ENCODE results near the gene PRRC2A. TPM values are rescaled to one million over a fixed set of nuclear protein-coding genes. Genes with fewer than 3 reads are reported as not detected.

PRRC2A gene
- total RNA-seq, 1 donor from 2014 or later = 235 TPM

GRCh38 chr6:31619805-31620585, 520 bp upstream of the PRRC2A start:
- no peaks in the 10 kb centered on the region for H3K9me3 Mint-ChIP-seq
- peaks cover 35% of the 10 kb centered on the region for H3K4me1 Mint-ChIP-seq (ENCODE audit: unreplicated experiment)
- H3K36me3 Mint-ChIP-seq = peaks cover 16% of the 10 kb centered on the region
- no peaks in the 10 kb centered on the region for H3K27me3 Mint-ChIP-seq
- peak overlapping the region; percentile 93 for H3K4me3 Mint-ChIP-seq
- DNase-seq (ENCODE audit: extremely low spot score, unreplicated experiment) = peak; percentile 93
- H3K27ac Mint-ChIP-seq = peak overlapping the region; percentile 100
- TF ChIP-seq, protein P1, sequence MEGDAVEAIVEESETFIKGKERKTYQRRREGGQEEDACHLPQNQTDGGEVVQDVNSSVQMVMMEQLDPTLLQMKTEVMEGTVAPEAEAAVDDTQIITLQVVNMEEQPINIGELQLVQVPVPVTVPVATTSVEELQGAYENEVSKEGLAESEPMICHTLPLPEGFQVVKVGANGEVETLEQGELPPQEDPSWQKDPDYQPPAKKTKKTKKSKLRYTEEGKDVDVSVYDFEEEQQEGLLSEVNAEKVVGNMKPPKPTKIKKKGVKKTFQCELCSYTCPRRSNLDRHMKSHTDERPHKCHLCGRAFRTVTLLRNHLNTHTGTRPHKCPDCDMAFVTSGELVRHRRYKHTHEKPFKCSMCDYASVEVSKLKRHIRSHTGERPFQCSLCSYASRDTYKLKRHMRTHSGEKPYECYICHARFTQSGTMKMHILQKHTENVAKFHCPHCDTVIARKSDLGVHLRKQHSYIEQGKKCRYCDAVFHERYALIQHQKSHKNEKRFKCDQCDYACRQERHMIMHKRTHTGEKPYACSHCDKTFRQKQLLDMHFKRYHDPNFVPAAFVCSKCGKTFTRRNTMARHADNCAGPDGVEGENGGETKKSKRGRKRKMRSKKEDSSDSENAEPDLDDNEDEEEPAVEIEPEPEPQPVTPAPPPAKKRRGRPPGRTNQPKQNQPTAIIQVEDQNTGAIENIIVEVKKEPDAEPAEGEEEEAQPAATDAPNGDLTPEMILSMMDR (conservative IDR thresholded peaks at IDR 0.05) = no peak

GRCh38 chr6:31621320-31621939, 915 bp downstream of the PRRC2A start:
- peak overlapping the region; percentile 89 for H3K27ac Mint-ChIP-seq
- H3K27me3 Mint-ChIP-seq = no peaks in the 10 kb centered on the region
- H3K9me3 Mint-ChIP-seq = no peaks in the 10 kb centered on the region
- DNase-seq (ENCODE audit: extremely low spot score, unreplicated experiment) = no peak
- peak overlapping the region; percentile 93 for H3K4me3 Mint-ChIP-seq
- TF ChIP-seq, protein P1 (conservative IDR thresholded peaks at IDR 0.05) = no peak
- peaks cover 30% of the 10 kb centered on the region for H3K4me1 Mint-ChIP-seq (ENCODE audit: unreplicated experiment)
- H3K36me3 Mint-ChIP-seq = peaks cover 23% of the 10 kb centered on the region

GRCh38 chr6:31621991-31622390, 1.5 kb downstream of the PRRC2A start:
- TF ChIP-seq, protein P1 (conservative IDR thresholded peaks at IDR 0.05) = no peak
- Mint-ChIP-seq H3K27ac (peak overlapping the region; percentile 89), H3K36me3 (peaks cover 26% of the 10 kb centered on the region), H3K4me1 (ENCODE audit: unreplicated experiment) (peaks cover 24% of the 10 kb centered on the region), H3K9me3 (no peaks in the 10 kb centered on the region), H3K27me3 (no peaks in the 10 kb centered on the region), H3K4me3 (peak overlapping the region; percentile 93)
- DNase-seq (ENCODE audit: extremely low spot score, unreplicated experiment) = no peak

GRCh38 chr6:31622684-31623091, 2.2 kb downstream of the PRRC2A start:
- H3K9me3 Mint-ChIP-seq = no peaks in the 10 kb centered on the region
- DNase-seq (ENCODE audit: extremely low spot score, unreplicated experiment) = no peak
- H3K27me3 Mint-ChIP-seq = no peaks in the 10 kb centered on the region
- H3K4me1 Mint-ChIP-seq (ENCODE audit: unreplicated experiment) = peaks cover 27% of the 10 kb centered on the region
- H3K4me3 Mint-ChIP-seq = peak overlapping the region; percentile 93
- H3K36me3 Mint-ChIP-seq = peaks cover 33% of the 10 kb centered on the region
- peak overlapping the region; percentile 89 for H3K27ac Mint-ChIP-seq
- TF ChIP-seq, protein P1 (conservative IDR thresholded peaks at IDR 0.05) = no peak

DNA sequence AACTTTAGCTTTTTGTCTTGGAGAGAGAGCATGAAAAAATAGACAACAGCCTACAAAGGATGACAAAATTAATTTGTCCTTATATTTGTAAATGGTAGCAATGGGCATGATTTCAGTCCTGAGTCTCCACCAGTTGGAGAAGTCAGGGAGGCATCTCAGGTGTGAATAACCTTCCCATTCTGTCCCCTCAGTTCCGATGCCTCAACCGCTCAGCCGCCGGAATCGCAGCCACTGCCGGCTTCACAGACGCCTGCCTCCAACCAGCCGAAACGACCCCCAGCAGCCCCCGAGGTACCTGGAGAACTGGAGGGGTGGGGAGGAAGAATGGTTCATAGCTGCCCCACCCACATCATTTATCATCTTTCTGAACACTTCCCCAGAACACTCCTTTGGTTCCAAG, 3.6 kb downstream of the PRRC2A start:
- H3K4me1 Mint-ChIP-seq (ENCODE audit: unreplicated experiment) = peaks cover 28% of the 10 kb centered on the region
- no peaks in the 10 kb centered on the region for H3K27me3 Mint-ChIP-seq
- no peak for DNase-seq (ENCODE audit: extremely low spot score, unreplicated experiment)
- H3K36me3 Mint-ChIP-seq = peaks cover 40% of the 10 kb centered on the region
- TF ChIP-seq, protein P1 (conservative IDR thresholded peaks at IDR 0.05) = no peak
- no peak overlapping the region for H3K27ac Mint-ChIP-seq
- no peak overlapping the region for H3K4me3 Mint-ChIP-seq
- H3K9me3 Mint-ChIP-seq = no peaks in the 10 kb centered on the region

All from type B pancreatic cell (in vitro differentiated cells).